DND-41 (cell line): ENCODE results near the gene PHACTR3.

ENCODE experiments used
- CTCF ChIP-seq: IDR thresholded peaks from 2 replicates; pipeline ENCODE4 v1.5.1; 2012; ENCODE audit warnings: borderline replicate concordance, low read length, moderate library complexity, mild to moderate bottlenecking; ENCODE audit not compliant: poor library complexity, severe bottlenecking; ENCODE audit errors: extremely low read depth
- EZH2 ChIP-seq: IDR thresholded peaks from 3 replicates; pipeline ENCODE4 v1.6.1; 2012; ENCODE audit warnings: borderline replicate concordance, low read depth, mild to moderate bottlenecking, moderate library complexity, low read length, inconsistent platforms; ENCODE audit not compliant: severe bottlenecking

- no peak for TF ChIP-seq CTCF
- no peak for TF ChIP-seq EZH2
These were observed 147.8 kb downstream of the PHACTR3 start for GRCh38 chr20:59752101-59752586.
